ENCODE measurements around the gene RAP1GAP. TPM values are rescaled to one million over a fixed set of nuclear protein-coding genes. Genes with fewer than 3 reads are reported as not detected.

RAP1GAP gene
- total RNA-seq, 1 donor from 2014 or later = 0.64 TPM

- H3K4me1 ChIP-seq = peaks cover 11 to 26% of the 10 kb centered on the region in 2 donors
- DNase-seq (ENCODE audit: low spot score in 2 of 2) = peak in 1 of 2 donors; percentile 41
Observed at GRCh38 chr1:21667348-21668231, 1.6 kb downstream of the RAP1GAP start.

GRCh38 chr1:21666576-21667320, 2.4 kb downstream of the RAP1GAP start:
- no peak overlapping the region for H3K4me3 ChIP-seq
- peaks cover 13% of the 10 kb centered on the region for H3K27me3 ChIP-seq
- no peaks in the 10 kb centered on the region for H3K36me3 ChIP-seq
- peak in 1 of 2 donors; percentile 51 for DNase-seq (ENCODE audit: low spot score in 2 of 2)
- intact Hi-C loops (cut with DNase I) = no loop called here
- no peaks in the 10 kb centered on the region for H3K9me3 ChIP-seq
- H3K4me1 ChIP-seq = peaks cover 11 to 17% of the 10 kb centered on the region in 2 donors
- H3K27ac ChIP-seq = no peak overlapping the region
- no peak for TF ChIP-seq CTCF (IDR thresholded peaks at IDR 0.05)

More at GRCh38 chr1:21667348-21668231, 1.6 kb downstream of the RAP1GAP start:
- Histone ChIP-seq H3K9me3 (no peaks in the 10 kb centered on the region), H3K36me3 (no peaks in the 10 kb centered on the region), H3K27ac (no peak overlapping the region), H3K4me3 (no peak overlapping the region), H3K27me3 (peaks cover 13% of the 10 kb centered on the region)
- intact Hi-C loops (cut with DNase I) = no loop called here
- no peak for TF ChIP-seq CTCF (IDR thresholded peaks at IDR 0.05)

GRCh38 chr1:21665711-21666575, 3.2 kb downstream of the RAP1GAP start:
- Histone ChIP-seq H3K4me3 (no peak overlapping the region), H3K4me1 (peaks cover 11 to 15% of the 10 kb centered on the region in 2 donors), H3K36me3 (no peaks in the 10 kb centered on the region), H3K27me3 (peaks cover 13% of the 10 kb centered on the region), H3K9me3 (no peaks in the 10 kb centered on the region), H3K27ac (no peak overlapping the region)
- no peak for TF ChIP-seq CTCF (IDR thresholded peaks at IDR 0.05)
- intact Hi-C loops (cut with DNase I) = no loop called here
- peak in 1 of 2 donors; percentile 45 for DNase-seq (ENCODE audit: low spot score in 2 of 2)

- Histone ChIP-seq H3K4me1 (peaks cover 11 to 15% of the 10 kb centered on the region in 2 donors), H3K36me3 (no peaks in the 10 kb centered on the region), H3K4me3 (no peak overlapping the region), H3K27me3 (peaks cover 13% of the 10 kb centered on the region), H3K27ac (no peak overlapping the region), H3K9me3 (no peaks in the 10 kb centered on the region)
- intact Hi-C loops (cut with DNase I) = no loop called here
- DNase-seq (ENCODE audit: low spot score in 2 of 2) = peak in 1 of 2 donors; percentile 11
- TF ChIP-seq CTCF (IDR thresholded peaks at IDR 0.05) = no peak
Observed at GRCh38 chr1:21664806-21665588, 4.2 kb downstream of the RAP1GAP start.
